Neuronal stem cell (in vitro differentiated cells): ENCODE measurements around the gene CABP1.

Experiments
- DNase-seq: peaks from one replicate; pipeline ENCODE4 v3.0.0-alpha.2; 2013; ENCODE audit warnings: low spot score
- H2AFZ ChIP-seq: one replicate; pipeline ENCODE4 v1.6.1; 2013; ENCODE audit warnings: mild to moderate bottlenecking, low read length, inconsistent platforms
- H2AK5ac ChIP-seq: 2 replicates; pipeline ENCODE4 v1.6.1; 2013; ENCODE audit warnings: low read depth, mild to moderate bottlenecking, inconsistent platforms, low read length, moderate library complexity, mixed read lengths
- H2BK120ac ChIP-seq: 2 replicates; pipeline ENCODE4 v1.6.1; 2013; ENCODE audit warnings: low read depth, mild to moderate bottlenecking, inconsistent platforms, low read length, moderate library complexity, mixed read lengths
- H2BK12ac ChIP-seq: one replicate; pipeline ENCODE4 v1.6.1; 2013; ENCODE audit warnings: low read length, inconsistent platforms
- H2BK15ac ChIP-seq: 2 replicates; pipeline ENCODE4 v1.6.1; 2013; ENCODE audit warnings: mild to moderate bottlenecking, low read length, inconsistent platforms, mixed read lengths
- H2BK5ac ChIP-seq: one replicate; pipeline ENCODE4 v1.6.1; 2013; ENCODE audit warnings: inconsistent platforms, mild to moderate bottlenecking, low read length, moderate library complexity
- H3K14ac ChIP-seq: one replicate; pipeline ENCODE4 v1.6.1; 2013; ENCODE audit warnings: low read length, inconsistent platforms
- H3K18ac ChIP-seq: 2 replicates; pipeline ENCODE4 v1.6.1; 2013; ENCODE audit warnings: low read length, inconsistent platforms
- H3K23ac ChIP-seq: 2 replicates; pipeline ENCODE4 v1.6.1; 2013; ENCODE audit warnings: low read depth, mild to moderate bottlenecking, mixed read lengths, low read length, inconsistent platforms; ENCODE audit not compliant: poor library complexity
- H3K27ac ChIP-seq: replicated peaks from 3 replicates; pipeline ENCODE4 v1.5.1; 2013; ENCODE audit warnings: low read length, inconsistent platforms
- H3K27me3 ChIP-seq, 3 experiments: 2 replicates each; pipeline ENCODE4 v1.6.1; 2013; ENCODE audit warnings: low read length in 3 of 3, mild to moderate bottlenecking in 2 of 3, inconsistent platforms in 1 of 3, low read depth in 1 of 3, mixed read lengths in 1 of 3, moderate library complexity in 1 of 3; ENCODE audit not compliant: control insufficient read depth in 3 of 3, insufficient read depth in 3 of 3
- H3K36me3 ChIP-seq, 2 donors: replicated peaks in 1 of 2; 2 replicates each; pipeline ENCODE4 v1.6.1; 2013; ENCODE audit warnings: low read length in 2 of 2; ENCODE audit not compliant: control insufficient read depth in 2 of 2, insufficient read depth in 2 of 2
- H3K4ac ChIP-seq: 2 replicates; pipeline ENCODE4 v1.6.1; 2013; ENCODE audit warnings: inconsistent platforms, mild to moderate bottlenecking, low read length, moderate library complexity
- H3K4me1 ChIP-seq, 2 donors: 1 replicate in 1 of 2; 2 replicates in 1 of 2; pipeline ENCODE4 v1.6.1; 2013; ENCODE audit warnings: low read length in 2 of 2, low read depth in 1 of 2; ENCODE audit not compliant: control insufficient read depth in 2 of 2, insufficient read depth in 1 of 2
- H3K4me2 ChIP-seq: one replicate; pipeline ENCODE4 v1.6.1; 2013; ENCODE audit warnings: mild to moderate bottlenecking, low read length, inconsistent platforms; ENCODE audit not compliant: insufficient read depth, poor library complexity, severe bottlenecking
- H3K4me3 ChIP-seq, 2 donors: 2 replicates each; pipeline ENCODE4 v1.5.1; 2013; ENCODE audit warnings: low read length in 2 of 2, mild to moderate bottlenecking in 2 of 2, inconsistent platforms in 1 of 2, moderate library complexity in 1 of 2
- H3K79me1 ChIP-seq: one replicate; pipeline ENCODE4 v1.6.1; 2013; ENCODE audit warnings: low read depth, mild to moderate bottlenecking, inconsistent platforms, low read length, moderate library complexity
- H3K9ac ChIP-seq: one replicate; pipeline ENCODE4 v1.6.1; 2013; ENCODE audit warnings: mild to moderate bottlenecking, low read depth, low read length, inconsistent platforms; ENCODE audit not compliant: poor library complexity
- H3K9me3 ChIP-seq, 2 donors: replicated peaks in 1 of 2; 2 replicates each; pipeline versions ENCODE3 to v1.6.1; 2013; ENCODE audit warnings: low read length in 2 of 2, mild to moderate bottlenecking in 2 of 2, inconsistent platforms in 1 of 2, low read depth in 1 of 2, mixed read lengths in 1 of 2, moderate library complexity in 1 of 2; ENCODE audit not compliant: control insufficient read depth in 2 of 2, insufficient read depth in 1 of 2
- H4K8ac ChIP-seq: one replicate; pipeline ENCODE4 v1.6.1; 2013; ENCODE audit warnings: low read depth, mild to moderate bottlenecking, inconsistent platforms, low read length, moderate library complexity
- H4K91ac ChIP-seq: one replicate; pipeline ENCODE4 v1.6.1; 2013; ENCODE audit warnings: low read length, low read depth, mild to moderate bottlenecking, inconsistent platforms; ENCODE audit not compliant: poor library complexity
- WGBS, 2 donors: extraction: QIAGEN DNeasy Blood & Tissue Kit; methylation state at CpG; one replicate each; pipeline ENCODE4 v1.1.7; 2013; ENCODE audit warnings: missing lambda C conversion rate in 2 of 2, mixed read lengths in 1 of 2; ENCODE audit not compliant: insufficient read length in 2 of 2, insufficient replicate concordance in 1 of 2; ENCODE audit errors: extremely low coverage in 2 of 2; 5-methylcytosine and 5-hydroxymethylcytosine counted together

Gene CABP1

GRCh38 chr12:120662879-120663278 is 22.5 kb downstream of the CABP1 start:
- Histone ChIP-seq H3K9me3 (no peaks in the 10 kb centered on the region), H2AFZ (no peak overlapping the region), H2BK5ac (no peak overlapping the region), H2BK12ac (no peak overlapping the region), H3K4me3 (no peak overlapping the region), H3K27me3 (no peaks in the 10 kb centered on the region), H3K14ac (no peak overlapping the region), H3K79me1 (no peaks in the 10 kb centered on the region), H2AK5ac (no peak overlapping the region), H4K91ac (no peak overlapping the region), H3K18ac (no peak overlapping the region), H3K27ac (no peak overlapping the region), H3K23ac (no peak overlapping the region), H3K4ac (no peak overlapping the region), H4K8ac (no peak overlapping the region), H2BK120ac (no peak overlapping the region), H3K9ac (no peak overlapping the region), H3K36me3 (no peaks in the 10 kb centered on the region), H3K4me1 (peaks cover 2 to 3% of the 10 kb centered on the region in 2 donors), H3K4me2 (no peak overlapping the region), H2BK15ac (no peak overlapping the region)
- DNase-seq: no peak
- no CpG with 5 or more reads among the region's 3 CpGs for WGBS, 2 donors

- H3K4me1 ChIP-seq: peaks cover 6 to 9% of the 10 kb centered on the region in 2 donors
- no peak overlapping the region for H3K27ac ChIP-seq
- H3K18ac ChIP-seq: no peak overlapping the region
- no peak overlapping the region for H3K9ac ChIP-seq
- H2AK5ac ChIP-seq: no peak overlapping the region
- H4K8ac ChIP-seq: no peak overlapping the region
- H3K23ac ChIP-seq: no peak overlapping the region
- no peak overlapping the region for H4K91ac ChIP-seq
- H2BK12ac ChIP-seq: no peak overlapping the region
- H2BK120ac ChIP-seq: no peak overlapping the region
- no peak for DNase-seq
- no peaks in the 10 kb centered on the region for H3K9me3 ChIP-seq
- peak overlapping the region in 1 of 2 donors; percentile 5 for H3K4me3 ChIP-seq
- H3K79me1 ChIP-seq: no peaks in the 10 kb centered on the region
- no peak overlapping the region for H2BK5ac ChIP-seq
- no peak overlapping the region for H3K4ac ChIP-seq
- no CpG with 5 or more reads among the region's 5 CpGs for whole genome bisulfite sequencing, 2 donors
- no peak overlapping the region for H3K14ac ChIP-seq
- H3K4me2 ChIP-seq: no peak overlapping the region
- H3K36me3 ChIP-seq: no peaks in the 10 kb centered on the region
- no peaks in the 10 kb centered on the region for H3K27me3 ChIP-seq
- H2BK15ac ChIP-seq: no peak overlapping the region
- no peak overlapping the region for H2AFZ ChIP-seq
Measured at GRCh38 chr12:120663741-120664140, 23.3 kb downstream of the CABP1 start.

GRCh38 chr12:120666571-120667390 is 26.4 kb downstream of the CABP1 start:
- Histone ChIP-seq H4K91ac (no peak overlapping the region), H2BK5ac (no peak overlapping the region), H3K27me3 (no peaks in the 10 kb centered on the region), H2AK5ac (peak overlapping the region; percentile 77), H2BK120ac (peak overlapping the region; percentile 52), H3K27ac (no peak overlapping the region), H2BK12ac (peak overlapping the region; percentile 87), H2AFZ (no peak overlapping the region), H3K14ac (no peak overlapping the region), H3K4me3 (no peak overlapping the region), H3K4me2 (no peak overlapping the region), H3K4ac (peak overlapping the region; percentile 29), H3K4me1 (peaks cover 12 to 15% of the 10 kb centered on the region in 2 donors), H3K36me3 (no peaks in the 10 kb centered on the region), H3K9ac (no peak overlapping the region), H2BK15ac (peak overlapping the region; percentile 95), H3K18ac (peak overlapping the region; percentile 67), H3K23ac (no peak overlapping the region), H3K9me3 (no peaks in the 10 kb centered on the region), H4K8ac (peak overlapping the region; percentile 57), H3K79me1 (no peaks in the 10 kb centered on the region)
- no CpG with 5 or more reads among the region's 34 CpGs for WGBS, 2 donors
- DNase-seq: no peak

GRCh38 chr12:120668091-120668867 is 27.9 kb downstream of the CABP1 start:
- WGBS, 2 donors: no CpG with 5 or more reads among the region's 20 CpGs
- Histone ChIP-seq H3K27ac (no peak overlapping the region), H3K9ac (no peak overlapping the region), H2BK15ac (no peak overlapping the region), H2AFZ (peak overlapping the region; percentile 60), H3K79me1 (no peaks in the 10 kb centered on the region), H3K36me3 (no peaks in the 10 kb centered on the region), H3K14ac (no peak overlapping the region), H3K27me3 (no peaks in the 10 kb centered on the region), H3K18ac (no peak overlapping the region), H2AK5ac (no peak overlapping the region), H3K4ac (no peak overlapping the region), H3K4me3 (no peak overlapping the region), H2BK120ac (no peak overlapping the region), H4K8ac (no peak overlapping the region), H3K4me1 (peaks cover 12 to 15% of the 10 kb centered on the region in 2 donors), H3K4me2 (no peak overlapping the region), H3K9me3 (no peaks in the 10 kb centered on the region), H2BK12ac (no peak overlapping the region), H3K23ac (no peak overlapping the region), H2BK5ac (no peak overlapping the region), H4K91ac (no peak overlapping the region)
- DNase-seq: no peak
